ENCODE data around the gene NPC1L1. TPM values are rescaled to one million over a fixed set of nuclear protein-coding genes. Genes with fewer than 3 reads are reported as not detected.
"Not testable (repeated sequence)": the region's sequence is repeated elsewhere in the genome, so short reads cannot be mapped to it uniquely, and the experiment has no call there.

Gene NPC1L1
- total RNA-seq, 2 donors from 2014 or later, result 0.14 to 0.23 TPM

DNA sequence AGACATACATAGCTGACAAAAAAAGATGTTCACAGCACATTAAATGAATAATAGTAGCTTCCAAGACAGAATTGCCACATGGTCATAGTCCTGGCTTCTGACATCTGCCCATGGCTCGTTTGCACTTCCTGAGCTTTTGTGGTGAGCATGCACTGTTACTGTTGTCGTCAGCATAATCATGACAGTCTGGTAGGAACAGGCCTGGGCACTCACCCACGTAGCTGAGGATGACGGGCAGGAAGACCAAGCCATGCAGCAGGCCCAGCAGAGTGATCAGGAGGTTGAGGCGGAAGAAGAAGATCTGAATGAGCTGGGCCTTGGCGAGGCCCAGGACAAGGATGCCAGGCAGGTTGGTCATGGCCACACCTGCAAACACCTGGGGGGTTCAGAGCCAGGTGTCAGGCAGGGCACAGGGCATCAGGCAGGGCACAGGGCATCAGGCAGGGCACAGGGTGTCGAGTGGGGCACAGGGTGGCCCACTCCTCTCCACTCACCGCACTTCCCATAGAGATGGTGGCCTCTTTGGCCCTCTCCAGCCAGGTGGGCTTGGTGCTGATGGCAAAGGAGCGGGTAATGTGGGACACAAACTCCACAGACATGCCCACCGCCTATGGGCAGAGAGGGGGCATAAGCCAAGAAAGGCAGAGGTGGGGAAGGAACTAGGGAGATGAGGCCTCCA is 25.4 kb downstream of the NPC1L1 start:
- intact Hi-C loops (cut with DNase I), result no loop called here
- no peak for DNase-seq (ENCODE audit: low spot score)

DNA sequence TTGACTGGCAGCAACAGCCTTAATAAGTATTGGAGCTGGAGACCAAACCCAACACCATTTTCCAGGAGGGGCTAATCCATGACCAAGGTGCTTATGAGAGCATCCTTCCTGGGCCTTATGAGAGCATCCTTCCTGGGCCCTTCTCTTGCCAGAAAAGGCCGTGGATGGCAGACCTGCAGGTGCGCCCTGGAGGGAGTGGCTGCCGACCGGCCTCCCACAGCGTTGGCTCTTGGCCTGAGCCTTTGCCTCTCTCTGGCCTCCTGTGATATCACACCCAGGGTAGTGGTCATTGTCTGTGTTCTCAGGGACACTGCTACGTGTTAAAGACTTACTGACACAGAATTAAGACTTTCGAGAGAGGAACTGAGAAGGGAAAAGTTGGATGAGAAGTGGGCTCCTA is 28.4 kb downstream of the NPC1L1 start:
- no peak for DNase-seq (ENCODE audit: low spot score)
- intact Hi-C loops (cut with DNase I), result no loop called here

DNA sequence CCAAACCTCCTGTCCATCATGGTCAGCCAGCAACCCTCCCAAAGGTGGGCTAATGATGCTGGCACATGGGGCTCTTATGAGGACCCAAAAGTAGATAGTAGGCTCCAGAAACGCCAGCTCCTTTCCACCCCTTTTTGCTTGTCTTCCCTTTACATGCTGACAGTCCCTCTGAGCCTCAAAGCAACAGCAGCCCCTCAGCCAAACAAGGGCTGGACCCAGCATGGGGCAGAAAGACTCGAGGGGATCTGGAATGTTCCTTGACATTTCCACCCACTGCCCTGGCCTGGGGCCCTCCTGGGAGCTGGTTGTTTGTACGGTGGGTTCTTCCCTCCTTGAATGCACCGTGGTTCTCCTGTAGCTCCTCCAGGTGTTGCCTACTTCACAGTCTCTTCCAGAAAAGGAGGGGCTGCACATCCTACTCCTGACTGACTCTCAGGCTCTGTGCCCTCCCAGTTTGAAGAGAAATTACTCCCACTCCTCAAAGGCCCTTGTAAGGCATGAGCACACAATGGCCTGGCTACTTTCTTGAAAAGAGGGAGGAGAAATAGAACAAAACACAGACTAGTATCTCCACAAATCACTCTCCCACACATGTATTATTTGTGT is 29.2 kb downstream of the NPC1L1 start:
- intact Hi-C loops (cut with DNase I), result no loop called here

DNA sequence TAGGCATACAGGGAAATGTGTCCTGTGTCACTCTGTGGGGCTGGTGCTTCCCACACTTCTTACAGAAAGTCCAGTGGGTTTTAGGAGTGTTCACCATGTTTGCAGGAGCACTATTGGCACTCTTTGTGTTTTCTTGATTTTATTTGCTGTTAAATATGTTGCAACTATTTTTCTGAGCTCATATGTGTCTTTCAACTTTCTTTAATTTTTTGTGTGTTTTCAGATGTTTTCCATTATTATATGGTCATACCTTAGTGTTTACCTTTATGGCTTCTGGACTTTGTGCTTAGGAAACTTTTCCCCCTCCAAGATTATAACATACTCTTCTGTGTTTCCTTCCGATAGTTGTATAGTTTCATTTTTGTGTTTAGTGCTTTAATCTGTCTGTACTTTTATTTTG is 29.9 kb downstream of the NPC1L1 start:
- DNase-seq (ENCODE audit: low spot score), result no peak
- intact Hi-C loops (cut with DNase I), result no loop called here

More for the DNA sequence above, 29.2 kb downstream of the NPC1L1 start:
- DNase-seq (ENCODE audit: low spot score), result no peak

DNA sequence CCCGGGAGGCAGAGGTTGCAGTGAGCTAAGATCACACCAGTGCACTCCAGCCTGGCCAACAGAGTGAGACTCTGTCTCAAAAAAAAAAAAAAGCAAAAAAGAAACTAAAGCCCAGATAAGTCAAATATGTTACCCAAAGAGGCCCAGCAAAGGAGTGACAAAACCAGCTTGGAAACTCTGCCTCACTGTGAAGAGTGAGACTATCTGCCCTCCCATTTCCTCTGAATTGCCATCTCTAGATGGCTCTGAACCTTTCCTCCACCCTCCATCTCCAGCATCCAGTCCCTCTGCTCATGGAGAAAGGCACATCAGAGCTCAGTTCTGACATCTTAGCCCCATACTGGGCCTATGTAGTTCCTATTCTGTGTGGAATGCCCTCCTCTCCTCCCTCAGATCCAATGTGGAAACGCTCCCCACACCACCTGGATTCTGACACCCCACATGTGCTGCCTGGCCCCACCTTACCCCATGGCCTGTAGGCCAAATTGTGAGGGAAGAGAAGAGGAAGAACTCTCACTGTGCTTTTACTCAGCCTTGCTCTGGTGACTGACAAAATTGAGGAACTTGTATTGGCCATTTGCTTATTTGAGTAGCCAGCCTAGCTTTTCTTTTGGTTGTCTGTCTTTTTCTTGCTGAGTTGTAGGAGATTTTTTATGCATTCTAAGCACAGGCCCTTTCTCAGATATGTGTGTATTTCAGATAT is 32.7 kb downstream of the NPC1L1 start:
- intact Hi-C loops (cut with DNase I), result no loop called here
- DNase-seq (ENCODE audit: low spot score), result no peak

DNA sequence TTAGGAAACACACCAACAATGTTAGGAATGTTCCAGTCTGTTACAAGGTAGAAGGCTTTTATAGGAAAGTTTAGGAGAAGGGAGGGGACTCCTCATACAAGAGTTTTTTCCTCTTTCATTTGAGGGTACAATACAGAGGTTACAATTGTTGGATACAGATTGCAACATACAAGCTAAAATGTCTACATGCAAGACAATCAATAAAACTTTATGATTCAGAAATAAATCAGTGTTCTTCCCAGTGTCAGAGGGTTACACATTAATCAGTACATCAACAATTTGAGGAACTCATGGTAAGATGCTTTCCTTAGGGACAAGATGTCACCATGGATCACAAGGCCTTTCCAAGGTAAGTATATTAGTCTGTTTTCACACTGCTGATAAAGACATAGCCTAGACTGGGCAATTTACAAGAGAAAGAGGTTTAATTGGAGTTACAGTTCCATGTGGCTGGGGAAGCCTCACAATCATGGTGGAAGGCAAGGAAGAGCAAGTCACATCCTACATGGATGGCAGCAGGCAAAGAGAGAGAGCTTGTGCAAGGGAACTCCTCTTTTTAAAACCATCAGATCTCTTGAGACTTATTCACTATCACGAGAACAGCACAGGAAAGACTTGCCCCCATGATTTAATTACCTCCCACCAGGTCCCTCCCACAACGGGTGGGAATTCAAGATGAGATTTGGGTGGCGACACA is 34.4 kb downstream of the NPC1L1 start:
- intact Hi-C loops (cut with DNase I); DNase-seq (ENCODE audit: low spot score): not testable (repeated sequence)

DNA sequence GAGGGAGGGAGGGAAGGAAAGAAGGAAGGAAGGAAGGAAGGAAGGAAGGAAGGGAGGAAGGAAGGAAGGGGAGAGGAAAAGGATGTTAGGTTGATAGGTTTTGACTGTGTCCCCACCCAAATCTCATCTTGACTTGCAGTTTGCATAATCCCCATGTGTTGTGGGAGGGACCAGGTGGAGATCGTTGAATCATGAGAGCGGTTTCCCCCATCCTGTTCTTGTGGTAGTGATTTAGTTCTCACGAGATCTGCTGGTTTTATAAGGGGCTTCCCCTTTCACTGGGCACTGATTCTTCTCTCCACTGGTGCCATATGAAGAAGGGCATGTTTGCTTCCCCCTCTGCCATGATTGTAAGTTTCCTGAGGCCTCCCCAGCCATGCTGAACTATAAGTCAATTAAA is 35.5 kb downstream of the NPC1L1 start:
- no peak for DNase-seq (ENCODE audit: low spot score)
- intact Hi-C loops (cut with DNase I), result no loop called here

DNA sequence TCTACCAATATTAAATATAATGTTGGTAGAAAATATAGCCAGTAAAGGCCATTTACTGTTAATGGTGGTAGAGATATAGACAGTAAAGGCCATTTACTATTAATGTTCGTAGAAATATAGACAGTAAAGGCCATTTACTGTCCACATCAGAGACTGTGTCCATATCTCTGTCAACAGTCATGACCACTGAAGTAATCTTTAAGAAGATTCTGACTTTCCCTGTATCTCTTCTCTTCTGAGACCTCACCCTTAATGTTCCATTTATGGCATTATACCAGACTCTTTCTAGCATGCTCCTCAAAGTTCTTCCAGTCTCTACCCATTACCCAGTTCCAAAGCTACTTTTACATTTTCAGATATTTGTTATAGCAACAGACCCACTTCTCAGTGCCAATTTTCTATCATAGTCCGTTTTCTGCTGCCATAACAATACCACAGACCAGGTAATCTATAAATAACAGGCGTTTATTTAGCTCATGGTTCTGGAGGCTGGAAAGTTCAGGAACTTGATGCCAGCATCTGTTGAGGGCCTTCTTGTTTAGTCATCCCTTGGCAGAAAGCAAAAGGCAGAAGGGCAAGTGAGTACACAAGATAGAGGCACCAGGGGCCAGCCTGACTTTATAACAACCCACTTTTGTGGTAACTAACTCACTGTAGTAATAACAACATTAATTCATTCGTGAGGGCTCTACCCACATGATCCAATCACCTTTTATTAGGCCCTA is 42.7 kb downstream of the NPC1L1 start:
- intact Hi-C loops (cut with DNase I), result no loop called here
- no peak for DNase-seq (ENCODE audit: low spot score)

DNA sequence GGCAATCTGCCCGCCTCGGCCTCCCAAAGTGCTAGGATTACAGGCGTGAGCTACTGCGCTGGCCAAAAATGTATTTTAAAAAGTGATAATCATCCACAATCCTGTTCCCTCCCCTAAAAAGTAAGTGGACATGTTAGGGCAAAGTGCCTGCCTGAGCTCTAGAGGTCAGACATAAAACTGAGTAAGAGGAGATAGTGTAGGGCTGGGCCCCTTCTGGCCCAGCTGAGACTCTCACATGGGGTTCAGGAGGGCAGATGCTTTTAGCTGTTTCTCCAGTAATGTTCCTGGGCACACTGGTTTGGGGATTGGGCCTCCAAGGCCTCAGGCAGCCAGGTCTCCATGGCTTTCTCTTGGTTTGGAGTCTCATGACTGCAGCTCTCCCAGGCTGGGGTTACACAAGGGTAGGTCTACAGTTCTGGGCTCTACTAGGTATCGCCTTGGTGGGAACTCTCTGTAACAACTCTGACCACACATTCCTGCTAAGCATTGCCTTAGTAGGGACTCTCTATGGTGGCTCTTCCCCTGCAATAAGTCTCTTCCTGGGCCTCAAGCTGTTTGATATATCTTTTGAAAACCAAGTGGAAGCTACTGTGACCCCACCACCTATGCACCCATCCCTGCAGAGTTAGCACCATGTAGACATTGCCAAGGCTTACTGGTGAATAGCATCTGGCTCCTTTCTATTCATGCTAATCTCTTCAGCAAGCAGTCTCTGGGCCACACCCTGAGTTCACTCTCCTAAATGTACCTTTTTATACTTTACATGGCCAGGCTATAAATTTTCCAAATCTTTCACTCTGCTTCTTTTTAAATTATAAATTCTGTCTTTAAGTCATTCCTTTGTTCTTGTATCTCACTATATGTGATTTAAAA is 43.7 kb downstream of the NPC1L1 start:
- intact Hi-C loops (cut with DNase I), result no loop called here
- no peak for DNase-seq (ENCODE audit: low spot score)

DNA sequence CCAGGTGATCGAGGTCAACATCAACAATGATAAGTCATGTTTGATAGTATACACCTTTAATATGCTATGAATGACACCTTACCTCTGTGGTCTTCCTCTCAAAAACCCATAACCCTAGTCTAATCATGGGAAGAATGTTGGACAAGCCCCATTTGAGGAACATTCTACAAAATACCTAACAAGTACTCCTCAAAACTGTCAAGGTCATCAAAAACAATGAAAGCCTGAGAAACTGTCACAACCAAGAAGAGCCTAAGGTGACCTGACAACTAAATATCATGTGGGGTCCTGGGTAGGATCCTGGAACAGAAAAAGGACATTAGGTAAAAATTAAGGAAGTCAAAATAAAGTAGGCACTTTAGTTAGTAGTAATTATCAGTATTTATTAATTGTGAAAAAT is 44.7 kb downstream of the NPC1L1 start:
- intact Hi-C loops (cut with DNase I), result no loop called here

DNA sequence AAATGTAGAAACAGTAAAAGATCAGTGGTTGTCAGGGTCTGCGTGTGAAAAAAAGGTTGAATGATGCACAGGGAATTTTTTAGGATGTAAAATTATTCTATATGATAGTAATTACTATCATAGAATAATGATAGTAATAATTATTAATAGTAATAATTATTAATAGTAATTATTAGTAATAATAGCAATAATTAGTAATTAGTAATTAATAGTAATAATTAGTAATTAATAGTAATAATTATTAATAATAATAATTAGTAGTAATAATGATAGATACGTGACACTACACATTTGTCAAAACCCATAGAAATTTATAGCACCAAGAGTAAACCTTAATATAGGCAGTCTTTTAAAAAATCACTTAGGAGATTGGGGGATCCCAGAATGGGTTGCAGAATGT is 46.2 kb downstream of the NPC1L1 start:
- intact Hi-C loops (cut with DNase I), result no loop called here
- DNase-seq (ENCODE audit: low spot score), result no peak

More for the DNA sequence above, 44.7 kb downstream of the NPC1L1 start:
- DNase-seq (ENCODE audit: low spot score), result no peak

DNA sequence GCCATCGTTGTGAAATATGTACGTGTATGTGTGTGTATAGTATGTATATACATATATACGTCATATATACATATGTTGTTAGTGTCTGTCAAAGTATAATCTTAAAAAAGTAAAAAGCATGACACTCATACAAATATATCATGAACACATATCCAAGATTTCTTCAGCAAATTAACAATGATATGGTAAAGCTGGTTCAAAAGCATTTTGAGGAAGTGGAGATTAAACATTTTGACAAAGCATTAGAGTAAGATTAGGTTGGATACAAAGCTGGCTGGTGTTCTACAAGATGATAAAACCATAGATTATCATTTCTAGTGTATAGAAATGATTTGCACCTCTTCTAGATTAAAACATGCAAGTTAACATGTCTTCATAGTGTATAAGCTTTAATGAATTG is 49.9 kb downstream of the NPC1L1 start:
- no peak for DNase-seq (ENCODE audit: low spot score)
- intact Hi-C loops (cut with DNase I), result no loop called here

DNA sequence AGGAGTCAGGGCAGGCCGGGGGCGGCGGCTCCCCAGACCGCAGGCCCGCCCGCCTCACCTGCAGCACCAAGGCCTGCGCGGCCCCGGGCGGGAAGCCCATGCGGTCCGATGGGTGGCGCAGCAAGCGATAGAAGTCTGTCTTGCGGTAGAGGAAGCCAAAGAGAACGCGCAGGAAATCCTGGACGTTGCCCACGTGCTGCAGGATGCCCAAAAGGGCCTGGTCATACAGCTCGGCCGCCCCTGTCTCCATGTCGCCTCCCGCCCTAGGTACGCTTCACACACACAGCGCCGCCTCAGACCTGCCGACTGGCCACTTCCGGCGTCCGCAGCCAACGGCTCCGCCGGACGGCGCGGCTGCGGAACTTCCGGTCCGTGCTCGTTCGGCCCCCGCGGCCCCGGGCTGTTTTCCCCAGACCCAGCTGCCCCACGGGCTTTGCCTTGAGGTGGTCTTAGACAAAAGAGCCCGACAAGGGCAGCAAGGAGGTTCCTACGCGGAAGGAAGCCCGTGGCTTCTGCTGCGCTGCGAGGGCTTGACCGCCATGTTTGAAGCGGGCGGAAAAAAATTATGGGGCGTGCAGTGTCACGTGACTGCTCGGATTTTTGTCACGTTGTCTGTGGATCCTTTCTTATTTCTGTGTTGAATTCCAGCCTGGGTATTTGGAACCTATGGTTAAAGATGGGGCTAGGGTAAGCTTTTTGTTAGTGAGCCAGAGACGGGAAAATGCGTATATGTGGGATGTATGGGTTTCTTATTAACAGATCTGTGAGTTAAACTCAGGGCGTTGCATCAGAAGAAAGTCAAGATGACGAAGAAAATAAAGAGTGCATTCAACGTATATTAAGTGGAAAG is 50.6 kb downstream of the NPC1L1 start, which contains the start of gene NUDCD3:
NUDCD3 (minus strand) TSS at position 308 of the 850 bp plus-strand sequence; CDS start at position 250, 58 bp downstream.
- intact Hi-C loops (cut with DNase I), result no loop called here
- DNase-seq (ENCODE audit: low spot score), result peak; percentile 95

DNA sequence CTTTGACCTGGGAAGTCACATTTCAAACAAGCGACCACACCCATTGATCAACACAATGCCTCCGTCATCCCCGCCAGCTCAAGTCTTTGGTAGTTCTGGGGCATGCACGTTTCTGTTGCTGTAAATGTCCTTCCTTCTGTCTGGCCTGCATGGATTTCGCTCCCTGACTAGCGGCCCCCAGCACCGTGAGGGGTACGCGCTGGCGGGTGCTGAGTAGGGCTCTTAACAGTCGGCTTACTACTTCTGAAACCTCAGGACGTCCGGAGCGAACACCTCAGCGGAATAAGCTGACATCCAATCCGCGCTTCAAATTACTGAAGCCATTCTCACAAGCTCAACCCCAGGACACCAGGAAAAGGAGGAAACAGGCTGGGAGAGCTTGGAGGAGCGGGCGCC is 51.2 kb downstream of the NPC1L1 start:
- intact Hi-C loops (cut with DNase I), result no loop called here
- no peak for DNase-seq (ENCODE audit: low spot score)

DNA sequence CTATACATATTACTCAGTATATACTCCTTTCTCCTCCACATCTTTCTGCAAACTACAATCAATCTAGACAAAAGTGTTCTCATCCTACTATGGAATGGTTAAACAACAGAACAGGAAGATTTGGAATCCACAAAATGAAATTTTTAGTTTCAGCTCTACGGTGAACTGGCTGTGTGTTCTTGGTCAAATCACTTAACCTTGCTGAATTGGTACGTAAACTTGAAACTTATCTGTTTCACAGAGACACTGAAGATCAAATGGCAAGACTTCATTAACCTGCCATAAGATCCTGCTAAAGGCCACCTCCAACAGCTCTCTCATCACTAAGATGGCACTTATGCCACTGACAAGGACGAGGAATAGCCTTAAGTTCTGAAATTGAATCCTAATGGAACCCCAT is 52.2 kb downstream of the NPC1L1 start:
- no peak for DNase-seq (ENCODE audit: low spot score)
- intact Hi-C loops (cut with DNase I), result no loop called here

DNA sequence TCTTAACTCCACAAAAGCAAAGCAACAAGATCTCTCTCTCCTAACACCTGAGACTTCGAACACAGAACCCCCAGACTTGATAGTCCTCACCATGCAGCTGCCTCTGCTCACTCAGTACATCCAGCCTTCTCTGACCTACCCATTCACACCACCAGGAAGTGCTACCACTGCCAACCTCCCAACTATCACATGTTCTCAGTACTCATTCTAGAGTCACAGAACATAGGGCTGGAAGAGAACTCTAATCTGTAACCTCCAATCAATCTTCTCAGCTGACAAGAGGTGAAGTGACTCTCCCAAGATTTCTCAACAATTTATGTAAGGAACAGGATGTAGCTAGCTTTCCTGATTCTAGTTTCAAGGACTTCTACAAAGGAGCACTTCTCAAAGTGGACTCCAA is 54.4 kb downstream of the NPC1L1 start:
- intact Hi-C loops (cut with DNase I), result no loop called here
- no peak for DNase-seq (ENCODE audit: low spot score)

DNA sequence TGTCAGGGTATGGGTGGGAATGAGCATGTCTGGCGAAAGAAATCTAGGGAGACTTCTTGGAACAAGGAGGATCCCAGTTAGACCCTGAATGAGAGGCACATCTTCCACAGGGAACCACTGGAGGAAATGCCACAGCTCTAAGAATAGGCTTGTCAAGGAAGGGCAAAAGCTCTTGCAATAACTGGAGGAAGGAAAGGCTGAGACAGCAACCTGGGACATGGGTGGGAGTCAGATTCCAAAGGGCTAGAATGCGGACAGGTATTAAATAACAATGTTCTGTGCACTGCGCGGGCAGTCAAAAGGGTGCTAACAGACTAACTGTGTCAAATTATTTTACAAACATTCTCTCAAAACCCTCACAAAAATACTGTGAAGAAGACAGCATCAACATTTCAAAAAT is 55.1 kb downstream of the NPC1L1 start:
- DNase-seq (ENCODE audit: low spot score), result no peak
- intact Hi-C loops (cut with DNase I), result no loop called here
